D721Med (cell line): Measurements from ENCODE around the gene BLCAP.

Experiments used
- DNase-seq: peaks from one replicate; pipeline ENCODE4 v3.0.0; 2011; ENCODE audit warnings: low spot score; ENCODE audit not compliant: insufficient read length
- FAIRE-seq: peaks from 2 replicates; lab custom pipeline; 2011; peaks lifted over from hg19 to GRCh38; lab: Jason Lieb, UNC
- TF ChIP-seq, protein P1 (sequence below): IDR thresholded peaks from 2 replicates; pipeline ENCODE4 v1.5.1; 2012; ENCODE audit warnings: mild to moderate bottlenecking, control low read depth; ENCODE audit not compliant: insufficient read depth; ENCODE audit errors: missing control alignments

The BLCAP gene

DNA sequence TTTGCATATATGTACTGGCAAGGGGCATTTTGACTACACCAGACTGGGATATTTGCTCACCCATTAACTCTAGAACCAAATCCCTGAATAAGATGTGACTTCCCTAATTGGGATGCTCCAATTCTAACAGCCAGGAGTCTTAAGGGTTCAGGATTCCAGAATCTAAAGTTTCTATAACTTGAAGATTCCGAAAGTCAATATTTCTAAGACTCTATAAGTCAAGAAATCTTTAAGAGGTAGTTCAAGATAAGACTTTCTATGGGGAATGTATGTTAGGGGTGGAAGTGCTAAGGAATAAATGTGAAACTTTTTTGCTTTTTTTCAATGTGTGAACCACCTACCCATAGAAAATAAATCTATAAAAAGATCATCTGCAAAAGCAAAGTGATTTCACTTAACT, 42.7 kb upstream of the BLCAP start:
- TF ChIP-seq, protein P1, sequence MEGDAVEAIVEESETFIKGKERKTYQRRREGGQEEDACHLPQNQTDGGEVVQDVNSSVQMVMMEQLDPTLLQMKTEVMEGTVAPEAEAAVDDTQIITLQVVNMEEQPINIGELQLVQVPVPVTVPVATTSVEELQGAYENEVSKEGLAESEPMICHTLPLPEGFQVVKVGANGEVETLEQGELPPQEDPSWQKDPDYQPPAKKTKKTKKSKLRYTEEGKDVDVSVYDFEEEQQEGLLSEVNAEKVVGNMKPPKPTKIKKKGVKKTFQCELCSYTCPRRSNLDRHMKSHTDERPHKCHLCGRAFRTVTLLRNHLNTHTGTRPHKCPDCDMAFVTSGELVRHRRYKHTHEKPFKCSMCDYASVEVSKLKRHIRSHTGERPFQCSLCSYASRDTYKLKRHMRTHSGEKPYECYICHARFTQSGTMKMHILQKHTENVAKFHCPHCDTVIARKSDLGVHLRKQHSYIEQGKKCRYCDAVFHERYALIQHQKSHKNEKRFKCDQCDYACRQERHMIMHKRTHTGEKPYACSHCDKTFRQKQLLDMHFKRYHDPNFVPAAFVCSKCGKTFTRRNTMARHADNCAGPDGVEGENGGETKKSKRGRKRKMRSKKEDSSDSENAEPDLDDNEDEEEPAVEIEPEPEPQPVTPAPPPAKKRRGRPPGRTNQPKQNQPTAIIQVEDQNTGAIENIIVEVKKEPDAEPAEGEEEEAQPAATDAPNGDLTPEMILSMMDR = no peak
- DNase-seq (no peak), FAIRE-seq (no peak)

DNA sequence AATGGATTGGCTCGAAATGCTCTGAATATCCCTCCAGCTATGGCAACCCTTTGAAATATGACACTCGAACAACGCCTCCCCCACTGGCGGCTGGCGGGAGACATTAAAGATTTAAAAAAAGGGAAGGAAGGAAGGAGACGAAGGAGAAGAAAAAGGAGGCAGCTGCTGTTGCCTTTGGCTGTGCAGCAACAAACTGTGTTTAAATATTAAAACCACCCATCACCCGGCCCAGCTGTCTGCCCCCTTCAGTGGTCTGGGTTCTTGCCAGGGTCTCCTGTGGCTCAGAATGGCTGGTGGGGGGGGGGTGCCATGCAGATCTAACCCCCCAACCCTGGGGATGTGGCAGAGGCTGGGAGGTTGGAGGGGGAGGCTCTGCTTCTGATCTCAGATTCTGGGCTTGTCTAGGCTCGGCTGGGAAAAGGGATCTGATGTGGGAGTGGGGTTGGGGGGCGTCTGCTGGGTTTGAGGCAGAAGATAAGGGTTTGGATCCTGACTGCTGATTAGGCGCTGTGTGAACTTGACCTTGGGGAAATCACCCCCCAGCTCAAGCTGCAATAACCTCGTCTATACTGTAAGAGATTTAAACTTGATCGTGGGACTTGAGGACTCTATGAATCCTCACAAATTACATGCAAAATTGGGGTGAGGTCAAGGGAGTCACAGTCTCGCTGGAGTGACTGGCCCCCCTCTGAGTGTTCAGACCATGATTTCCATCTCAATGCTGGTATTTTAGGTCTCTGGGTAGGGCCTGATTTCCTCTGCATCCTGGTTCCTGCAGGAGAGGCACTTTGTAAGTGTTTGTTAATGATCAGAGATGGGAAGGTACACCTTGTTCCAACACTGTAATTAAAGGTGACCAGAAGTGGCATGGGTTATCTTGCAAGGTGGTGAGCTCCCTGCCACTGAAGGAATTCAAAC, 40.3 kb upstream of the BLCAP start:
- no peak for DNase-seq
- TF ChIP-seq, protein P1 = no peak
- FAIRE-seq = no peak

DNA sequence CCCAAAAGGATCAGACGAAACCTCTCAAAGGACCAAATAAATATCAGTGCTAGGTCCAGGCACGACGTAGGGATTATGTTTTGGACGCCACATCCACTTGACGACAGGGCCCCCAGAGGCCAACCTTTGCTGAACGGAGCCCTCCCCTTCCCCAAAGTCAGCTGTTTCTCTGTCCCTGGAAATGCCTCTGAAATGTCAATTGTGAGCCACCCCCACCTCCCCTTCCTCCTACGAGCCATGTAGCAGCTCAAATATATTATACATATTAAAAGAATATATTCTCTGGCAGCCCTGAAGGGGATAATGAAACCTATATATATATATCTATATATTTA, 39.6 kb upstream of the BLCAP start:
- TF ChIP-seq, protein P1 = no peak
- no peak for FAIRE-seq
- no peak for DNase-seq

DNA sequence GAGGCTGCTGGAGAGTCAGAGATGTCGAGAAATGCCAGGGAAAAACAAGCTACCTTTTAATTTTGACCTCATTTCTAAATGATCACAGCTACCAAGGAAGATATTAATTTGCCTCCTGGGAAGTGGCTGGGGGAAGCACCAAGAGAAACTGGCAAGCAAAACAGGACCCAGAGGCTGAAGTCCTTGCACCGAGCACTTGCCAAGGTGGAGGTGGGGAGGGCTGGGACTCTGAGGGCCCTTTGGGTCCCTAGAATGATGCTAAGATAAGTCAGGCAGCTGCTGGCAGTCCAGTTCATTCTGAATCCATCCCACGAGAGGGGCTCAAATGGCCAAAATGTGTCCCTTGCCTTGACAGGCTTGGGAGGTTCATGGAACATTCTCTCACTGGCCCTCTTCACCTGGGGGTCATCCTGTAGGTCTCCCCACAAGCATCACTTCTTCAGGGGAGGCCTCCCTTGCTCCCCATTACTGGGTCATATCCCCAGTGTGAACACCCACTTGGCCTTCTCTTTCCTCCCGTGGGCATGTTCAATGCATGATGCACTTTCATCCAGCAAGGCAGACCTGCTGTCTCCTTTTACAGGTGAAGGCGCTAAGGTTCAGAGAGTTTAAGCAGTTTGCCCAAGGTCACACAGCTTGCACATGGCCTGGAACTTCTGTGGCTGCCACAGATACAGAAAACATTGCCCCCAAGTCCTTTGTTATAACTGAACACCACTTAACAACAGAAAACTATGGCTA, 39.1 kb upstream of the BLCAP start:
- DNase-seq (no peak), FAIRE-seq (no peak)
- TF ChIP-seq, protein P1 = no peak

DNA sequence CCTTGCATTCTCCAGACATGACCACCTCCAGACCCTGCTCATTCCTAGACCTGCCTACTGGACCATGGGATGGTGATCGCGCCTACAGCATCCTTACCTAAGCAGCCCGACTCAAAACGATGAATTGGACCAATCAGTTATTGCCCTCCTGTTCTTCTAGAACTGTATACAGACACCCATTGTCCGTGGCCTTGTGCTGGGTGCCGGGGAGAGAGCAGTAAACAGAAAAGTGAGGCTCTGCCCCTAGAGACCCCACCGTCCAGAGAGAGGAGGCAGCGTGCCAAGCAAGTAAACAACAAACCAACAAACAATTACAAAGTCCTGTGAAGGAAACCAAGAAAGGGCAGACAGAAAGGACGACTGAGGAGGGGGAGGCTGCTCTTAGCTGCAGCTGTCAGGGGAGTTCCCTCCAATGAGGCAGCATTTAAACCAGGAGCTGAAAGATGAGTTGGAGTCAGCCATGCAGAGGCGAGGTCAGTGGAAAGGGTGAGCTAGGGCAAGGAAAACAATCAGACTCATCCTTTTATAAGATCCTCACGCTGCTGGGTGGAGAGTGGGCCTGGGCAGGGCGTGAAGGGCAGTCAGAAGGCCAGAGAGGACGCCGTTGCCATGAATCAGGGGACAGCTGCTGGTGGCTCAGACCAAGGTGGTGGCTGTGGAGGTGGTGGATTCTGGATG, 37.6 kb upstream of the BLCAP start:
- no peak for FAIRE-seq
- DNase-seq = no peak
- TF ChIP-seq, protein P1 = no peak

DNA sequence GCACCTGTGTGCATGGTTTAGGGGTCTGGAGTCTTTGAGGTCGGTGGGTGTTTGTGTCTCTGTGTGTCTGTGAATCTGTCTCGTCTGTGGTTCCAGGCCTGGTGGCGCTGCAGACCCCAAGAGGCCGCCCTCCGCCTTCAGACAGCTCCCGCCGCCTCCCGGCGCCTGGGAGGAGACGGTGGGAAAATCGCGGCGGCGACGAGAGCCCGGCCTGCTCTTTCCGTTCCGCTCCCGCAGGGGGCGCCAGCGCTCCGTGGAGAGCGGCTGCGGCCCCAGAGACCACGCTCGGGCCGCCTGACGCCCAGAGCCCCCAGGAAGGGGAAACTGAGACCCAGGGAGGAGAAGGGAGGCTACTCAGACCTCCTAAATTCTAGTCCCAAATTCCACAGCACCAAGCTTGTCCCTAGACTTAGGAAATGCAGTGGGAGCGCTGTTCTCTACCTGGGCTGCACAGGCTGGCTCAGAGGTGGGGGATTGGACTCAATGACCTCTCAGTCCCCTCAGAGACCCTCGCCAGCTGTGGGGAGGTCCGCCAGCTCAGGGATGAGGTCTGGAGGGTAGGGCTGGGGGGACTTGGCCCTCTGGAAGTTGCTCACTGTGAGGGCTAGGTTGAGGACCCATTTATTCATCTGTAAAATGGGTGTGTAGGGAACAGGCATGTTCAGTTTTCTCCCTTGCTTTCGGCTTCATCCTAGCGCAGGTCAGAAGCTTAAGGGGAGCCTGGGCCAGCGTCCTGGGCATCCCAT, 36.9 kb upstream of the BLCAP start:
- TF ChIP-seq, protein P1 = peak; percentile 78
- DNase-seq (peak; percentile 68), FAIRE-seq (no peak)
